PC-3 (cell line): ENCODE data around the gene CPVL. TPM values are rescaled to one million over a fixed set of nuclear protein-coding genes. Genes with fewer than 3 reads are reported as not detected.
A peak's percentile ranks its signal among the peaks of the same experiment; 100 is the strongest.

Source experiments
- ATAC-seq: fragments of 200-7000 bp; cut with Tn5 transposase; 2 replicates; pipeline ENCODE4 v1.9.1; 2020; ENCODE audit warnings: mild to moderate bottlenecking, moderate library complexity
- BruUV-seq: library from RNA; stranded (reverse); fragments of 400-500 nt; replicated peaks from 2 replicates; lab custom pipeline; 2021; lab: Mats Ljungman, UMichigan
- CTCF ChIA-PET: fragments of 300-600 bp; sonication (Branson Sonifier 250); formaldehyde crosslinking; loops from one replicate; lab custom pipeline; 2022; ENCODE audit warnings: antibody characterized with exemption; lab: Charles Lee
- POLR2A ChIA-PET: fragments of 300-600 bp; sonication (Branson Sonifier 250); formaldehyde crosslinking; loops from one replicate; lab custom pipeline; 2022; ENCODE audit warnings: antibody characterized with exemption; ENCODE audit not compliant: unreplicated experiment; lab: Charles Lee
- DNase-seq: peaks from one replicate; pipeline ENCODE4 v3.0.0-alpha.2; 2015
- H2AFZ ChIP-seq: fragments of 300-600 bp; sonication (generic); 2 replicates; pipeline ENCODE4 v1.6.0; 2016; ENCODE audit warnings: antibody characterized with exemption, low read length
- H3F3A ChIP-seq: fragments of 300-600 bp; sonication (generic); one replicate; pipeline ENCODE4 v1.6.0; 2017; ENCODE audit warnings: antibody characterized with exemption, low read length, control low read depth, mild to moderate bottlenecking; ENCODE audit not compliant: unreplicated experiment
- H3K27ac ChIP-seq: fragments of 300-600 bp; sonication (generic); 2 replicates; pipeline ENCODE4 v1.5.1; 2016; ENCODE audit warnings: mild to moderate bottlenecking, low read length
- H3K27me3 ChIP-seq: fragments of 300-600 bp; sonication (generic); 2 replicates; pipeline ENCODE4 v1.6.1; 2016; ENCODE audit warnings: low read length, mixed read lengths
- H3K36me3 ChIP-seq: fragments of 300-600 bp; sonication (generic); 2 replicates; pipeline ENCODE4 v1.6.1; 2016; ENCODE audit warnings: low read depth, mixed run types, low read length, mixed read lengths
- H3K4me1 ChIP-seq: fragments of 300-600 bp; sonication (generic); 2 replicates; pipeline ENCODE4 v1.5.1; 2016; ENCODE audit warnings: low read length; ENCODE audit not compliant: insufficient read depth
- H3K4me2 ChIP-seq: fragments of 300-600 bp; sonication (generic); 2 replicates; pipeline ENCODE4 v1.6.0; 2016; ENCODE audit warnings: low read length
- H3K4me3 ChIP-seq: fragments of 300-600 bp; sonication (generic); 2 replicates; pipeline ENCODE4 v1.5.1; 2016; ENCODE audit warnings: mild to moderate bottlenecking, low read length, mixed read lengths
- H3K79me2 ChIP-seq: fragments of 300-600 bp; sonication (generic); 2 replicates; pipeline ENCODE4 v1.6.1; 2017; ENCODE audit warnings: low read length, mixed read lengths
- H3K9ac ChIP-seq: fragments of 300-600 bp; sonication (generic); 2 replicates; pipeline ENCODE4 v1.6.0; 2016; ENCODE audit warnings: mild to moderate bottlenecking, low read length
- H3K9me2 ChIP-seq: fragments of 300-600 bp; sonication (generic); replicated peaks from 2 replicates; pipeline ENCODE4 v1.6.1; 2016; ENCODE audit warnings: mixed run types, low read length, mixed read lengths
- H3K9me3 ChIP-seq: fragments of 300-600 bp; sonication (generic); 2 replicates; pipeline ENCODE4 v1.6.1; 2016; ENCODE audit warnings: low read length, mixed read lengths
- H4K20me1 ChIP-seq: fragments of 300-600 bp; sonication (generic); 2 replicates; pipeline ENCODE4 v1.6.1; 2016; ENCODE audit warnings: low read length, mixed read lengths
- EZH2 ChIP-seq: fragments of 300-600 bp; sonication (generic); IDR thresholded peaks from one replicate; pipeline ENCODE4 v1.6.1; 2017; ENCODE audit warnings: antibody characterized with exemption, mild to moderate bottlenecking, low read length; ENCODE audit not compliant: unreplicated experiment
- EZH2phosphoT487 ChIP-seq: fragments of 300-600 bp; sonication (generic); IDR thresholded peaks from 2 replicates; pipeline ENCODE4 v1.6.1; 2018; ENCODE audit warnings: mild to moderate bottlenecking, antibody characterized with exemption, low read length, borderline replicate concordance
- intact Hi-C: fragments of 100-400 bp; cut with micrococcal nuclease; formaldehyde crosslinking; loops from 2 replicates; pipeline ENCODE4 v1.9.0; 2023
- total RNA-seq: library from RNA; depleted of rRNA; stranded (reverse); fragments of >200 nt; gene quantifications from 2 replicates; pipeline ENCODE4 v1.2.3, GENCODE V29; 2014
- TF ChIP-seq, protein P1 (sequence below): fragments of 300-600 bp; sonication (generic); conservative IDR thresholded peaks from 2 replicates; pipeline ENCODE4 v1.5.1; 2017; ENCODE audit warnings: antibody characterized with exemption, low read depth, mild to moderate bottlenecking, low read length

CPVL gene
- total RNA-seq, 1 experiment from 2014 or later = 14.7 TPM

DNA sequence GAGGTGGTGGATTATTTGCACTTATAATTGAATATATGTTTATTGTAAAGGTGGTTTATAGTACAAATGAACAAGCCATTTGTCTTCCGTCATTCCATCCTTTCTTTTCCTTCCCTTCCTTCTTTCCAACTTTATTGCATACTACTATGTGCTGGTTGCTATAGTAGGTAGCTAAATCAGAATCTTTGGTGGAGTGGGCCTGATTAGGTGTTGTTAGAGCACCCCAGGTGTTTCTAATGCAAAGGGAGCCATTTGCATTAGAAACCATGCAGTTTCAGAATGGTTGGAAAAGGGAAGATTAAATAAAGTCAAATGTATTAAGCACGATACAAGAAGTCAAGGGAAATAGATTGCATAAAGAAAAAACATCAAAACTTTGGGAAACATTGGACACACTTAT, 99.4 kb downstream of the CPVL start:
- Histone ChIP-seq H3F3A (no peaks in the 10 kb centered on the region), H3K27ac (no peak overlapping the region), H3K9me3 (no peaks in the 10 kb centered on the region), H3K27me3 (no peaks in the 10 kb centered on the region), H3K79me2 (no peaks in the 10 kb centered on the region), H2AFZ (no peak overlapping the region), H3K36me3 (no peaks in the 10 kb centered on the region), H3K4me1 (peaks cover 11% of the 10 kb centered on the region), H3K9me2 (no peaks in the 10 kb centered on the region), H3K9ac (no peak overlapping the region), H3K4me2 (no peak overlapping the region), H3K4me3 (no peak overlapping the region), H4K20me1 (no peaks in the 10 kb centered on the region)
- no peak for ATAC-seq
- ChIA-PET CTCF (no interaction called here), POLR2A (interaction anchor here (0.7 kb wide), 1 partner anchor 254 kb away, joined by 3 read pairs; no protein-coding TSS in a partner anchor)
- intact Hi-C loops = no loop called here
- no peak for TF ChIP-seq EZH2
- TF ChIP-seq, protein P1, sequence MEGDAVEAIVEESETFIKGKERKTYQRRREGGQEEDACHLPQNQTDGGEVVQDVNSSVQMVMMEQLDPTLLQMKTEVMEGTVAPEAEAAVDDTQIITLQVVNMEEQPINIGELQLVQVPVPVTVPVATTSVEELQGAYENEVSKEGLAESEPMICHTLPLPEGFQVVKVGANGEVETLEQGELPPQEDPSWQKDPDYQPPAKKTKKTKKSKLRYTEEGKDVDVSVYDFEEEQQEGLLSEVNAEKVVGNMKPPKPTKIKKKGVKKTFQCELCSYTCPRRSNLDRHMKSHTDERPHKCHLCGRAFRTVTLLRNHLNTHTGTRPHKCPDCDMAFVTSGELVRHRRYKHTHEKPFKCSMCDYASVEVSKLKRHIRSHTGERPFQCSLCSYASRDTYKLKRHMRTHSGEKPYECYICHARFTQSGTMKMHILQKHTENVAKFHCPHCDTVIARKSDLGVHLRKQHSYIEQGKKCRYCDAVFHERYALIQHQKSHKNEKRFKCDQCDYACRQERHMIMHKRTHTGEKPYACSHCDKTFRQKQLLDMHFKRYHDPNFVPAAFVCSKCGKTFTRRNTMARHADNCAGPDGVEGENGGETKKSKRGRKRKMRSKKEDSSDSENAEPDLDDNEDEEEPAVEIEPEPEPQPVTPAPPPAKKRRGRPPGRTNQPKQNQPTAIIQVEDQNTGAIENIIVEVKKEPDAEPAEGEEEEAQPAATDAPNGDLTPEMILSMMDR = no peak
- TF ChIP-seq EZH2phosphoT487 = no peak
- DNase-seq = no peak
- no TSS peak for BruUV-seq

DNA sequence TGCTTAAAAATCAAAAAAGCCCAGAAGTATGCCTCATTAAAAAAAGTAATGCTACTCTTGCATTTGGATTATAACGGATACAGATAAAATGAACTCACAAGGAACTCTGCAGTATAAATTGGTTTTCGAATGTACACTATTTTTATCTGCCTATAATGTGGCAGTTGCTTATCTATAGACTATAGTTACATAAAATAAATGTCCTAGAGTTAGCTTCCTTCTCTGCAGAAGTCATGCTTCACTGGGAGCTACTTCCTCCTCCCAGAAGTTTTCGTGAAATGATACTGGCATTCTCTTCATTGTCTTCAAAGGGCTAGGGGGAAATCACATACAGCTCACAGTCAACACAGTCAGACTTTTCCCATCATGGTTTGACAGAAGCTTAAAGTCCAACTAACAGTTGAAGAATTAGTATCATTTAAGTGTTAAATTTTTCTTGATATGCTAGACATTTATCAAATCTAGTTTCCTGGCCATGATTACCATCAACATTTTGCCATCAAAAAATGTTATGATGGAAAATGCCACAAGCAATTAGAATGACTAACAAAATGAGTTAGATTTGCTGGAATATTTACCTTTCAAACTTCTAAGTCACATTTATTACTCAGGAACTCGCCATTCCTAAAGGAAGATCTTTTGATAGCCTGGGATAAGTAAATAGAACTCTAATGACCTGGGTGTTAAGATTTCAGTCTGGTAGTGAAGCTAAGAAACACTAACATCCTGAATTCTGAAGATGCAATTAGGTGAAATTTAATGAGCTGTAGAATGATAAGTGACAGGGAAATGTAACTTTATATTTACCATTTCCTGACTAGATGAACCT, 100.9 kb downstream of the CPVL start:
- H3K4me2 ChIP-seq = no peak overlapping the region
- H3K9me3 ChIP-seq = no peaks in the 10 kb centered on the region
- no peaks in the 10 kb centered on the region for H3F3A ChIP-seq
- H2AFZ ChIP-seq = no peak overlapping the region
- ChIA-PET CTCF (interaction anchor here (0.9 to 1.5 kb wide), 2 partner anchors 61 to 89 kb away, joined by 7 to 13 read pairs; no protein-coding TSS in a partner anchor), POLR2A (no interaction called here)
- no peak for TF ChIP-seq EZH2
- TF ChIP-seq, protein P1 = no peak
- TF ChIP-seq EZH2phosphoT487 = no peak
- DNase-seq = peak; percentile 60
- H3K9ac ChIP-seq = no peak overlapping the region
- no peaks in the 10 kb centered on the region for H4K20me1 ChIP-seq
- no peaks in the 10 kb centered on the region for H3K9me2 ChIP-seq
- no peaks in the 10 kb centered on the region for H3K79me2 ChIP-seq
- peak; percentile 77 for ATAC-seq
- H3K36me3 ChIP-seq = no peaks in the 10 kb centered on the region
- peaks cover 11% of the 10 kb centered on the region for H3K4me1 ChIP-seq
- no peaks in the 10 kb centered on the region for H3K27me3 ChIP-seq
- no TSS peak for BruUV-seq
- no peak overlapping the region for H3K4me3 ChIP-seq
- H3K27ac ChIP-seq = peak overlapping the region; percentile 59
- intact Hi-C loops = no loop called here

DNA sequence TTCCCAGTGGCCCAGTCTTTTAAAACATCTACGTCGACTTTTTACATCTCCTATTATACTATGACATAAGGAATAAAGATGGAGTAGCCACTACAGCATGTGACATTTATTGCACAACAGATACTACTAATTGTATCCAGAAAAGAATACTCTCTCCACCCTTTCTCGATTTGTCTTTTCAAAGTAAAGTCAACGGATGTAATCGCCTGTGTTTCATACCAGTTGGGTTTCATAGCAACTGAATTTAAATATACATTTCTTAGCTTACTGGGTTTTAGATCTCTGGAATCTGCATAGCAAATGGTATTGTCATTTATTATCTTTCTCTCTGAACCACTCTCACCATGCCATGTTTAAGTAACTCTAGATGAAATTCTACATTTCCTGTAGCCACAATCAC, 101.8 kb downstream of the CPVL start:
- Histone ChIP-seq H3K27me3 (no peaks in the 10 kb centered on the region), H3K36me3 (no peaks in the 10 kb centered on the region), H3K9me3 (no peaks in the 10 kb centered on the region), H2AFZ (no peak overlapping the region), H3K9me2 (no peaks in the 10 kb centered on the region), H3K4me1 (peaks cover 15% of the 10 kb centered on the region), H3F3A (no peaks in the 10 kb centered on the region), H3K4me2 (no peak overlapping the region), H4K20me1 (no peaks in the 10 kb centered on the region), H3K9ac (no peak overlapping the region), H3K4me3 (no peak overlapping the region), H3K79me2 (no peaks in the 10 kb centered on the region), H3K27ac (no peak overlapping the region)
- ChIA-PET POLR2A (no interaction called here), CTCF (no interaction called here)
- DNase-seq = no peak
- TF ChIP-seq, protein P1 = no peak
- TF ChIP-seq EZH2phosphoT487 (no peak), EZH2 (no peak)
- no peak for ATAC-seq
- intact Hi-C loops = no loop called here
- no TSS peak for BruUV-seq
